Stomach (tissue), 9 donors: ENCODE results near the gene MYOZ2. TPM values are rescaled to one million over a fixed set of nuclear protein-coding genes. Genes with fewer than 3 reads are reported as not detected.

Experiments
- DNase-seq, 2 donors: peaks; one replicate each; pipeline versions ENCODE4 v3.0.0 to v3.0.0-alpha.2; 2013 to 2019
- H3K27ac ChIP-seq, 5 donors: fragments of 200-600 bp in 4 of 5; sonication (generic) in 4 of 5; one replicate each; pipeline ENCODE4 v1.5.1; 2013 to 2019; ENCODE audit warnings: mild to moderate bottlenecking in 1 of 5, moderate library complexity in 1 of 5
- H3K27me3 ChIP-seq, 3 donors: fragments of 200-600 bp; sonication (generic); one replicate each; pipeline ENCODE4 v1.5.1; 2017 to 2019; ENCODE audit warnings: mixed run types in 1 of 3
- H3K36me3 ChIP-seq, 4 donors: fragments of 200-600 bp; sonication (generic); 1 replicate in 3 of 4; 2 replicates in 1 of 4; pipeline ENCODE4 v1.5.1; 2016 to 2019
- H3K4me1 ChIP-seq, 4 donors: fragments of 200-600 bp; sonication (generic); one replicate each; pipeline ENCODE4 v1.5.1; 2016 to 2019
- H3K4me3 ChIP-seq, 4 donors: fragments of 200-600 bp; sonication (generic) in 3 of 4; one replicate each; pipeline ENCODE4 v1.5.1; 2016 to 2019; ENCODE audit warnings: mild to moderate bottlenecking in 1 of 4
- H3K9me3 ChIP-seq, 4 donors: fragments of 200-600 bp; sonication (generic); one replicate each; pipeline ENCODE4 v1.5.1; 2016 to 2019
- CTCF ChIP-seq, 7 experiments: fragments of 450-650 bp in 4 of 7; fragments of 200-600 bp in 3 of 7; sonication (generic) in 3 of 7; IDR thresholded peaks; one replicate each; pipeline ENCODE4 v1.5.1; 2016 to 2019; ENCODE audit warnings: antibody characterized with exemption in 7 of 7, control low read depth in 2 of 7, mild to moderate bottlenecking in 1 of 7
- EP300 ChIP-seq: sonication (generic); formaldehyde crosslinking; IDR thresholded peaks from one replicate; pipeline ENCODE4 v1.6.1; 2017; ENCODE audit warnings: antibody characterized with exemption
- POLR2A ChIP-seq, 4 donors: fragments of 450-650 bp; IDR thresholded peaks; one replicate each; pipeline ENCODE4 v1.6.1; 2016; ENCODE audit warnings: antibody characterized with exemption in 4 of 4, control low read depth in 2 of 4, mild to moderate bottlenecking in 1 of 4, moderate library complexity in 1 of 4
- POLR2AphosphoS5 ChIP-seq, 3 donors: sonication (generic); formaldehyde crosslinking; IDR thresholded peaks; one replicate each; pipeline ENCODE4 v1.6.1; 2016; ENCODE audit warnings: antibody characterized with exemption in 3 of 3
- whole genome bisulfite sequencing, 5 donors: extraction: QIAGEN DNeasy Blood & Tissue Kit in 3 of 5; methylation state at CpG; one replicate each; pipeline versions ENCODE4 v1.1.5 to v1.1.7; 2013 to 2018; 5-methylcytosine and 5-hydroxymethylcytosine counted together
- intact Hi-C: fragments of 100-400 bp; cut with DNase I; formaldehyde crosslinking; loops from one replicate; pipeline ENCODE4 v1.15.1; 2023; ENCODE audit warnings: low total_unique reads
- polyA plus RNA-seq, 3 donors: library from polyadenylated mRNA; stranded (reverse); fragments of 200-250 nt; gene quantifications; one replicate each; pipeline ENCODE4 v1.2.3, GENCODE V29; 2013
- total RNA-seq, 5 donors: library from RNA; depleted of rRNA; stranded (reverse); fragments of >200 nt; gene quantifications; one replicate each; pipeline versions ENCODE4 v1.1.0 to v1.2.3, GENCODE V29; 2014 to 2016
- donor health status: healthy with polysubstance abuse.
- donor health status: Bipolar disorder and iron deficiency.
- donor health status: healthy.

The MYOZ2 gene
- total and polyA plus RNA-seq, 8 donors = 0.31 to 1.4 (median 0.59) TPM; not detected in 2

- intact Hi-C loops = no loop called here
- WGBS, 5 donors = 33 to 52% (median 50%) methylated on average over 2 of the region's 2 CpGs
- H3K4me3 ChIP-seq = no peak overlapping the region
- H3K36me3 ChIP-seq = no peaks in the 10 kb centered on the region
- H3K9me3 ChIP-seq = no peaks in the 10 kb centered on the region
- peaks cover 0 to 23% (median 4%) of the 10 kb centered on the region in 4 donors for H3K4me1 ChIP-seq
- no peaks in the 10 kb centered on the region for H3K27me3 ChIP-seq
- peak; percentile 29 to 59 for DNase-seq
- H3K27ac ChIP-seq = peak overlapping the region in 4 of 5 donors; percentile 49 to 76 (median 54)
- no peak for TF ChIP-seq POLR2A (IDR thresholded peaks at IDR 0.05)
- no peak for TF ChIP-seq EP300
- TF ChIP-seq CTCF (IDR thresholded peaks at IDR 0.05) = peak in 1 of 7 experiments; percentile 8
- TF ChIP-seq POLR2AphosphoS5 (IDR thresholded peaks at IDR 0.05) = peak; percentile 10 to 85 (median 61)
Observed at GRCh38 chr4:119151161-119151560, 15.5 kb downstream of the MYOZ2 start.

GRCh38 chr4:119152741-119153140, 17.1 kb downstream of the MYOZ2 start:
- no peak overlapping the region for H3K4me3 ChIP-seq
- intact Hi-C loops = no loop called here
- peaks cover 0 to 23% (median 4%) of the 10 kb centered on the region in 4 donors for H3K4me1 ChIP-seq
- 92 to 97% (median 95%) methylated on average over 2 of the region's 2 CpGs for WGBS, 5 donors
- no peak for TF ChIP-seq POLR2AphosphoS5 (IDR thresholded peaks at IDR 0.05)
- no peak for TF ChIP-seq POLR2A (IDR thresholded peaks at IDR 0.05)
- no peak for TF ChIP-seq EP300
- TF ChIP-seq CTCF (IDR thresholded peaks at IDR 0.05) = no peak
- H3K27me3 ChIP-seq = no peaks in the 10 kb centered on the region
- DNase-seq = no peak
- no peaks in the 10 kb centered on the region for H3K9me3 ChIP-seq
- H3K36me3 ChIP-seq = no peaks in the 10 kb centered on the region
- peak overlapping the region in 1 of 5 donors; percentile 29 for H3K27ac ChIP-seq

- TF ChIP-seq CTCF (IDR thresholded peaks at IDR 0.05) = no peak
- TF ChIP-seq EP300 = no peak
- TF ChIP-seq POLR2A (IDR thresholded peaks at IDR 0.05) = no peak
- TF ChIP-seq POLR2AphosphoS5 (IDR thresholded peaks at IDR 0.05) = no peak
- intact Hi-C loops = no loop called here
- Histone ChIP-seq H3K27ac (no peak overlapping the region), H3K27me3 (no peaks in the 10 kb centered on the region), H3K4me1 (peaks cover 0 to 8% (median 2%) of the 10 kb centered on the region in 4 donors), H3K9me3 (no peaks in the 10 kb centered on the region), H3K4me3 (no peak overlapping the region), H3K36me3 (no peaks in the 10 kb centered on the region)
- 77 to 83% (median 79%) methylated on average over 5 of the region's 5 CpGs for WGBS, 5 donors
- no peak for DNase-seq
Observed at GRCh38 chr4:119162174-119162573, 26.5 kb downstream of the MYOZ2 start.

- Histone ChIP-seq H3K9me3 (no peaks in the 10 kb centered on the region), H3K36me3 (no peaks in the 10 kb centered on the region), H3K27ac (no peak overlapping the region), H3K4me3 (no peak overlapping the region), H3K4me1 (peaks cover 0 to 8% (median 2%) of the 10 kb centered on the region in 4 donors), H3K27me3 (no peaks in the 10 kb centered on the region)
- no peak for TF ChIP-seq EP300
- peak in 2 of 3 donors; percentile 17 to 67 for TF ChIP-seq POLR2AphosphoS5 (IDR thresholded peaks at IDR 0.05)
- no peak for TF ChIP-seq POLR2A (IDR thresholded peaks at IDR 0.05)
- no peak for TF ChIP-seq CTCF (IDR thresholded peaks at IDR 0.05)
- DNase-seq = peak; percentile 26 to 64
- intact Hi-C loops = no loop called here
- WGBS, 5 donors = 36 to 59% (median 48%) methylated on average over 3 of the region's 3 CpGs
Observed at GRCh38 chr4:119165767-119166166, 30.1 kb downstream of the MYOZ2 start.
